ENCODE data around the gene SYTL2. TPM values are rescaled to one million over a fixed set of nuclear protein-coding genes. Genes with fewer than 3 reads are reported as not detected.

The SYTL2 gene
- total RNA-seq, 1 experiment from 2014 or later, result 5.2 TPM

DNA sequence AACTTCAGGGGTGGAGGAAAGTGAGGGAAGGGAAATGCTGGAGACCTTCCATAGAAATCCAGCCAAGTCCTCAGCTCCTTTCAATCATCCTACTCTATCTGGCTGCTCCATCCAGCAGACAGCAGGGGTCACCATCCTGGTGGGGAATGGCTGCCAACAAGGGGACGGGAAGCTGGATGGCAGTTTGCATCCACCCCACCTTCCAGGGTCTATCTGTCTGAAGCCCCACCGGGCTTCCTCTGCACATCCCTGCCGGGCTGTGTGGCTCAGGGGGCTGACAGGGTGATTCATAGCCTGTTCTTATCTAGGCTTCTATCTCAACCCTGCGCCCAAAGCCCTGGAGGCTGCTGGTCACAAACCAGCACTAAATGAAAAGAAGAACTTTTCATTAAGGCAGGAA, 1.1 kb downstream of the SYTL2 start:
- no CpG with 5 or more reads among the region's 4 CpGs for WGBS (ENCODE audit: extremely low coverage, insufficient read length, low lambda C conversion rate)
- Histone ChIP-seq H4K91ac (ENCODE audit: insufficient read length, low read depth, low read length) (no peak overlapping the region), H2BK120ac (ENCODE audit: low read depth, low read length, poor library complexity, severe bottlenecking) (no peak overlapping the region), H4K5ac (ENCODE audit: insufficient read length, low read depth, low read length) (no peak overlapping the region), H3K14ac (ENCODE audit: insufficient read depth, low read length) (no peak overlapping the region), H4K20me1 (ENCODE audit: control insufficient read depth, insufficient read depth, insufficient read length) (peaks cover 3% of the 10 kb centered on the region), H2BK15ac (ENCODE audit: low read depth, low read length) (no peak overlapping the region), H3K9ac (ENCODE audit: extremely low read depth, insufficient read length, low read length) (no peak overlapping the region), H3K23ac (ENCODE audit: insufficient read length, low read depth, low read length) (no peak overlapping the region), H4K8ac (replicated peaks; ENCODE audit: insufficient read length, low read depth, low read length) (no peak overlapping the region), H2AFZ (ENCODE audit: low read length) (no peak overlapping the region), H3K79me1 (ENCODE audit: insufficient read depth, low read depth, low read length, poor library complexity, severe bottlenecking) (no peaks in the 10 kb centered on the region), H3K27ac (ENCODE audit: insufficient read length, low read depth, low read length) (no peak overlapping the region), H3K9me3 (ENCODE audit: control insufficient read depth, low read depth, low read length) (no peaks in the 10 kb centered on the region), H3K18ac (ENCODE audit: insufficient read length, low read depth, low read length) (no peak overlapping the region), H3K4me2 (ENCODE audit: insufficient read depth, insufficient read length, low read length) (peak overlapping the region; percentile 86), H3K4ac (ENCODE audit: low read depth, low read length) (no peak overlapping the region), H3K23me2 (ENCODE audit: insufficient read length, low read depth, low read length, poor library complexity, severe bottlenecking) (peaks cover 11% of the 10 kb centered on the region), H2AK5ac (ENCODE audit: insufficient read length, low read length) (no peak overlapping the region), H3K4me1 (ENCODE audit: insufficient read depth, low read length) (no peaks in the 10 kb centered on the region; the same call in 1 of the 2 replicates), H2BK12ac (ENCODE audit: insufficient read length, low read depth, low read length) (no peak overlapping the region), H2BK20ac (ENCODE audit: low read depth, low read length, poor library complexity, severe bottlenecking) (no peak overlapping the region), H3K27me3 (ENCODE audit: insufficient read depth, low read length) (peaks cover 1% of the 10 kb centered on the region; the same call in 1 of the 2 replicates), H3T11ph (ENCODE audit: low read length) (no peak overlapping the region), H2BK5ac (ENCODE audit: insufficient read length, low read length) (no peak overlapping the region), H3K56ac (ENCODE audit: insufficient read length, low read depth, low read length) (no peak overlapping the region), H3K79me2 (ENCODE audit: insufficient read depth, low read length) (no peaks in the 10 kb centered on the region)
- Mint-ChIP-seq H3K4me3 (peak overlapping the region; percentile 74 to 86), H3K27ac (no peak overlapping the region), H3K4me1 (peaks cover 15 to 16% of the 10 kb centered on the region in 2 experiments), H3K9me3 (no peaks in the 10 kb centered on the region), H3K36me3 (ENCODE audit: insufficient read depth in 1 of 3, low read depth in 3 of 3) (no peaks in the 10 kb centered on the region), H3K27me3 (ENCODE audit: low read depth) (peaks cover 47% of the 10 kb centered on the region)
- TF ChIP-seq, protein P1, sequence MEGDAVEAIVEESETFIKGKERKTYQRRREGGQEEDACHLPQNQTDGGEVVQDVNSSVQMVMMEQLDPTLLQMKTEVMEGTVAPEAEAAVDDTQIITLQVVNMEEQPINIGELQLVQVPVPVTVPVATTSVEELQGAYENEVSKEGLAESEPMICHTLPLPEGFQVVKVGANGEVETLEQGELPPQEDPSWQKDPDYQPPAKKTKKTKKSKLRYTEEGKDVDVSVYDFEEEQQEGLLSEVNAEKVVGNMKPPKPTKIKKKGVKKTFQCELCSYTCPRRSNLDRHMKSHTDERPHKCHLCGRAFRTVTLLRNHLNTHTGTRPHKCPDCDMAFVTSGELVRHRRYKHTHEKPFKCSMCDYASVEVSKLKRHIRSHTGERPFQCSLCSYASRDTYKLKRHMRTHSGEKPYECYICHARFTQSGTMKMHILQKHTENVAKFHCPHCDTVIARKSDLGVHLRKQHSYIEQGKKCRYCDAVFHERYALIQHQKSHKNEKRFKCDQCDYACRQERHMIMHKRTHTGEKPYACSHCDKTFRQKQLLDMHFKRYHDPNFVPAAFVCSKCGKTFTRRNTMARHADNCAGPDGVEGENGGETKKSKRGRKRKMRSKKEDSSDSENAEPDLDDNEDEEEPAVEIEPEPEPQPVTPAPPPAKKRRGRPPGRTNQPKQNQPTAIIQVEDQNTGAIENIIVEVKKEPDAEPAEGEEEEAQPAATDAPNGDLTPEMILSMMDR (conservative IDR thresholded peaks at IDR 0.05), result no peak; the same call in 2 of the 3 replicates
- DNase-seq, result peak; percentile 53
